Trophoblast cell (in vitro differentiated cells and primary cell): ENCODE data around the gene CCDC17.

Source experiments
- DNase-seq, 2 donors: peaks; one replicate each; pipeline ENCODE4 v3.0.0-alpha.2; 2016
- H2AFZ ChIP-seq: 2 replicates; pipeline ENCODE4 v1.6.1; 2013; ENCODE audit warnings: low read length, moderate library complexity, mild to moderate bottlenecking; ENCODE audit not compliant: insufficient read depth, poor library complexity
- H2AK5ac ChIP-seq: 2 replicates; pipeline ENCODE4 v1.6.1; 2013; ENCODE audit warnings: mild to moderate bottlenecking, low read length
- H2BK120ac ChIP-seq: 2 replicates; pipeline ENCODE4 v1.6.1; 2013; ENCODE audit warnings: low read length, mild to moderate bottlenecking, moderate library complexity; ENCODE audit not compliant: insufficient read depth, poor library complexity
- H2BK12ac ChIP-seq: 2 replicates; pipeline ENCODE4 v1.6.1; 2013; ENCODE audit warnings: mild to moderate bottlenecking, low read length, moderate library complexity
- H2BK5ac ChIP-seq: 2 replicates; pipeline ENCODE4 v1.6.1; 2013; ENCODE audit warnings: low read length, low read depth, moderate library complexity, mild to moderate bottlenecking; ENCODE audit not compliant: poor library complexity
- H3K14ac ChIP-seq: 2 replicates; pipeline ENCODE4 v1.6.1; 2013; ENCODE audit warnings: mild to moderate bottlenecking, low read length
- H3K18ac ChIP-seq: 2 replicates; pipeline ENCODE4 v1.6.1; 2013; ENCODE audit warnings: mild to moderate bottlenecking, low read length
- H3K23ac ChIP-seq: 2 replicates; pipeline ENCODE4 v1.6.1; 2013; ENCODE audit warnings: low read length
- H3K27ac ChIP-seq: 2 replicates; pipeline ENCODE4 v1.5.1; 2013; ENCODE audit warnings: low read depth, mild to moderate bottlenecking, inconsistent platforms, low read length, moderate library complexity
- H3K27me3 ChIP-seq: 2 replicates; pipeline ENCODE4 v1.6.1; 2013; ENCODE audit warnings: inconsistent platforms, mild to moderate bottlenecking, low read length, moderate library complexity; ENCODE audit not compliant: insufficient read depth
- H3K36me3 ChIP-seq, 2 experiments: 1 replicate in 1 of 2; 2 replicates in 1 of 2; pipeline ENCODE4 v1.6.1; 2013; ENCODE audit warnings: low read length in 2 of 2, mild to moderate bottlenecking in 2 of 2, moderate library complexity in 1 of 2; ENCODE audit not compliant: insufficient read depth in 2 of 2, control insufficient read depth in 1 of 2
- H3K4ac ChIP-seq: 2 replicates; pipeline ENCODE4 v1.6.1; 2013; ENCODE audit warnings: low read depth, mild to moderate bottlenecking, low read length, moderate library complexity
- H3K4me1 ChIP-seq, 2 experiments: 1 replicate in 1 of 2; 2 replicates in 1 of 2; pipeline ENCODE4 v1.6.1; 2013; ENCODE audit warnings: low read length in 2 of 2, mild to moderate bottlenecking in 2 of 2, moderate library complexity in 1 of 2; ENCODE audit not compliant: insufficient read depth in 2 of 2, control insufficient read depth in 1 of 2
- H3K4me2 ChIP-seq: 2 replicates; pipeline ENCODE4 v1.6.1; 2013; ENCODE audit warnings: inconsistent platforms, mild to moderate bottlenecking, low read length, moderate library complexity
- H3K4me3 ChIP-seq: 2 replicates; pipeline ENCODE4 v1.5.1; 2013; ENCODE audit warnings: mild to moderate bottlenecking, low read depth, low read length, inconsistent platforms
- H3K79me1 ChIP-seq: one replicate; pipeline ENCODE4 v1.6.1; 2013; ENCODE audit warnings: low read length
- H3K79me2 ChIP-seq: 2 replicates; pipeline ENCODE4 v1.6.1; 2013; ENCODE audit warnings: low read length, mild to moderate bottlenecking; ENCODE audit not compliant: control insufficient read depth, insufficient read depth, poor library complexity
- H3K9ac ChIP-seq: 2 replicates; pipeline ENCODE4 v1.6.1; 2013; ENCODE audit warnings: mild to moderate bottlenecking, low read length
- H3K9me3 ChIP-seq: 2 replicates; pipeline ENCODE4 v1.6.1; 2013; ENCODE audit warnings: low read depth, mild to moderate bottlenecking, control low read depth, inconsistent platforms, low read length; ENCODE audit not compliant: insufficient read depth
- H4K12ac ChIP-seq: 2 replicates; pipeline ENCODE4 v1.6.1; 2013; ENCODE audit warnings: low read depth, mild to moderate bottlenecking, low read length, moderate library complexity
- H4K8ac ChIP-seq: 2 replicates; pipeline ENCODE4 v1.6.1; 2013; ENCODE audit warnings: low read depth, mild to moderate bottlenecking, low read length, moderate library complexity
- H4K91ac ChIP-seq: one replicate; pipeline ENCODE4 v1.6.1; 2013; ENCODE audit warnings: low read depth, mild to moderate bottlenecking, low read length, moderate library complexity
- WGBS: extraction: QIAGEN DNeasy Blood & Tissue Kit; methylation state at CpG from one replicate; pipeline ENCODE4 v1.1.7; 2013; ENCODE audit warnings: missing lambda C conversion rate; ENCODE audit not compliant: insufficient read length, insufficient coverage; ENCODE audit errors: extremely low coverage; 5-methylcytosine and 5-hydroxymethylcytosine counted together

The CCDC17 gene

GRCh38 chr1:45644661-45645060 lies 20.8 kb upstream of the CCDC17 start:
- H3K4me3 ChIP-seq: no peak overlapping the region

GRCh38 chr1:45643978-45644377 lies 20.1 kb upstream of the CCDC17 start:
- Histone ChIP-seq H2BK12ac (no peak overlapping the region), H3K79me2 (no peaks in the 10 kb centered on the region), H3K9ac (no peak overlapping the region), H2BK5ac (no peak overlapping the region), H3K27me3 (no peaks in the 10 kb centered on the region), H2AK5ac (no peak overlapping the region), H4K91ac (no peak overlapping the region), H3K36me3 (peaks cover 24 to 38% of the 10 kb centered on the region in 2 experiments), H3K27ac (no peak overlapping the region), H3K14ac (no peak overlapping the region), H4K8ac (no peak overlapping the region), H3K4me2 (no peak overlapping the region), H3K79me1 (peaks cover 2% of the 10 kb centered on the region), H3K4me3 (no peak overlapping the region), H4K12ac (no peak overlapping the region), H3K4ac (no peak overlapping the region), H3K4me1 (peaks cover 5 to 6% of the 10 kb centered on the region in 2 experiments), H2BK120ac (no peak overlapping the region), H3K9me3 (no peaks in the 10 kb centered on the region), H3K23ac (no peak overlapping the region), H2AFZ (no peak overlapping the region), H3K18ac (no peak overlapping the region)
- DNase-seq: peak in 1 of 2 donors; percentile 43

More at GRCh38 chr1:45644661-45645060, 20.8 kb upstream of the CCDC17 start:
- H2AK5ac ChIP-seq: no peak overlapping the region
- H2AFZ ChIP-seq: no peak overlapping the region
- H3K4me1 ChIP-seq: peaks cover 5 to 6% of the 10 kb centered on the region in 2 experiments
- no peak overlapping the region for H3K27ac ChIP-seq
- H4K12ac ChIP-seq: no peak overlapping the region
- no peak overlapping the region for H2BK12ac ChIP-seq
- H3K79me1 ChIP-seq: peaks cover 2% of the 10 kb centered on the region
- no peak overlapping the region for H3K9ac ChIP-seq
- no peaks in the 10 kb centered on the region for H3K9me3 ChIP-seq
- no peak overlapping the region for H3K23ac ChIP-seq
- H2BK120ac ChIP-seq: no peak overlapping the region
- H3K36me3 ChIP-seq: peaks cover 19 to 36% of the 10 kb centered on the region in 2 experiments
- DNase-seq: no peak
- no peak overlapping the region for H2BK5ac ChIP-seq
- H3K4me2 ChIP-seq: no peak overlapping the region
- no peak overlapping the region for H4K8ac ChIP-seq
- no peak overlapping the region for H3K4ac ChIP-seq
- no peaks in the 10 kb centered on the region for H3K79me2 ChIP-seq
- H3K14ac ChIP-seq: no peak overlapping the region
- H3K18ac ChIP-seq: no peak overlapping the region
- H3K27me3 ChIP-seq: no peaks in the 10 kb centered on the region
- H4K91ac ChIP-seq: no peak overlapping the region
- no CpG with 5 or more reads among the region's 2 CpGs for WGBS

GRCh38 chr1:45643321-45643720 lies 19.5 kb upstream of the CCDC17 start:
- Histone ChIP-seq H3K4ac (no peak overlapping the region), H3K36me3 (peaks cover 24 to 40% of the 10 kb centered on the region in 2 experiments), H2BK120ac (no peak overlapping the region), H2BK12ac (no peak overlapping the region), H4K8ac (no peak overlapping the region), H3K9ac (no peak overlapping the region), H3K4me2 (no peak overlapping the region), H3K14ac (no peak overlapping the region), H4K91ac (no peak overlapping the region), H2AK5ac (no peak overlapping the region), H3K18ac (no peak overlapping the region), H3K79me2 (no peaks in the 10 kb centered on the region), H4K12ac (no peak overlapping the region), H3K4me3 (no peak overlapping the region), H3K79me1 (peaks cover 2% of the 10 kb centered on the region), H2BK5ac (no peak overlapping the region), H2AFZ (no peak overlapping the region), H3K9me3 (no peaks in the 10 kb centered on the region), H3K4me1 (peaks cover 5 to 6% of the 10 kb centered on the region in 2 experiments), H3K27ac (no peak overlapping the region), H3K23ac (no peak overlapping the region), H3K27me3 (no peaks in the 10 kb centered on the region)
- no peak for DNase-seq
- WGBS: no CpG with 5 or more reads among the region's 5 CpGs

GRCh38 chr1:45640293-45640692 lies 16.4 kb upstream of the CCDC17 start:
- no peak overlapping the region for H2BK5ac ChIP-seq
- no peaks in the 10 kb centered on the region for H3K79me1 ChIP-seq
- no peaks in the 10 kb centered on the region for H3K4me1 ChIP-seq
- no peak overlapping the region for H2AFZ ChIP-seq
- H4K12ac ChIP-seq: no peak overlapping the region
- no peak overlapping the region for H3K4ac ChIP-seq
- no peak overlapping the region for H3K14ac ChIP-seq
- no peaks in the 10 kb centered on the region for H3K27me3 ChIP-seq
- no peak overlapping the region for H3K23ac ChIP-seq
- no peak overlapping the region for H4K8ac ChIP-seq
- no peak overlapping the region for H4K91ac ChIP-seq
- H3K9ac ChIP-seq: no peak overlapping the region
- H3K18ac ChIP-seq: no peak overlapping the region
- WGBS: no CpG with 5 or more reads among the region's 1 CpG
- peak in 1 of 2 donors; percentile 21 for DNase-seq
- no peaks in the 10 kb centered on the region for H3K79me2 ChIP-seq
- H2AK5ac ChIP-seq: no peak overlapping the region
- no peak overlapping the region for H3K4me3 ChIP-seq
- no peaks in the 10 kb centered on the region for H3K9me3 ChIP-seq
- H3K4me2 ChIP-seq: no peak overlapping the region
- no peak overlapping the region for H3K27ac ChIP-seq
- H2BK120ac ChIP-seq: no peak overlapping the region
- H2BK12ac ChIP-seq: no peak overlapping the region
- peaks cover 23 to 38% of the 10 kb centered on the region in 2 experiments for H3K36me3 ChIP-seq
